UCSD-AML1 (cell line): ENCODE measurements around the gene DUS1L.

Experiments used
- DNase-seq: peaks from one replicate; lab custom pipeline; 2025; ENCODE audit not compliant: unreplicated experiment; lab: John Stamatoyannopoulos, UW

Gene DUS1L

DNA sequence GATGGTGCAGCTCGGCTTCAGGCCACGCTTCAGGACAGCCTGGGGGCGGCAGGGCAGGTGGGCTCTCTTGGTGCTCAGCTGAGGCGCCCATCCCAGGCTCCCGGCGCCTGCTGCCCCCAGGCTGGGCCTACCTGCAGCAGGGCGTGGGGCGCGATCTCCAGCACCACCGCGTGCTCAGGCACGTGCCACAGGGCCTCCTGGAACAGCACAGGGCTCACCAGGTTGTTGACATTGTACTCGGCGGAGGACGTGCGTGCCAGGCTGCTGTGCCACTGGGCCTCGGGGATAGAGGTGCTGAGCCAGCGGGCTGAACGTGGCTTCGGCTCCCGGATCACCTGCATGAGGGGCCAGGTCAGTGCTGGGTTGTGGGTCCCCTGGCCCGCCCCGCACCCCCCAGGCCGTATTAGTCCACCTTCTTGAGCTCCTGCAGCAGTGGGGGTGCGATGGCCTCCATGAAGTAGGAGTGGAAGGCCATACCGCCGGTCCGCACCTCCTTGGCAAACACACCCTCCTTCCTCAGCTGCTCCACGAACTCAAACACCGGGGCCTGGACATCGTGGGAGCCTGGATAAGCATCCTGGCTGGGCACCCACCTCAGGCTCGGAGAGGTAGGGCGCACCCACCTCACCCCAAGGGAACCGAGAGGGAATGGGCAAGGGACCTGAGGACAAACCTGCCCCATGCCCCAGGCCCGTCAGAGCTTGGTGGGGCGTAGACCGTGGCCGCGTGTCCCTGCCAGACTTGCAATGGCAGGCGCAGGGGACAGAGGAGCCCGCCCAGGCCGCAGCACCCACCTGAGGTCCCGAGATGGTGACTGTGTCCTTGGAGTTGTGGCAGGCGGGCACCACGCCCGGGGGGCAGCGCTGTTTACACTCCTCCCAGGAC, 23.5 kb upstream of the DUS1L start:
- no peak for DNase-seq

DNA sequence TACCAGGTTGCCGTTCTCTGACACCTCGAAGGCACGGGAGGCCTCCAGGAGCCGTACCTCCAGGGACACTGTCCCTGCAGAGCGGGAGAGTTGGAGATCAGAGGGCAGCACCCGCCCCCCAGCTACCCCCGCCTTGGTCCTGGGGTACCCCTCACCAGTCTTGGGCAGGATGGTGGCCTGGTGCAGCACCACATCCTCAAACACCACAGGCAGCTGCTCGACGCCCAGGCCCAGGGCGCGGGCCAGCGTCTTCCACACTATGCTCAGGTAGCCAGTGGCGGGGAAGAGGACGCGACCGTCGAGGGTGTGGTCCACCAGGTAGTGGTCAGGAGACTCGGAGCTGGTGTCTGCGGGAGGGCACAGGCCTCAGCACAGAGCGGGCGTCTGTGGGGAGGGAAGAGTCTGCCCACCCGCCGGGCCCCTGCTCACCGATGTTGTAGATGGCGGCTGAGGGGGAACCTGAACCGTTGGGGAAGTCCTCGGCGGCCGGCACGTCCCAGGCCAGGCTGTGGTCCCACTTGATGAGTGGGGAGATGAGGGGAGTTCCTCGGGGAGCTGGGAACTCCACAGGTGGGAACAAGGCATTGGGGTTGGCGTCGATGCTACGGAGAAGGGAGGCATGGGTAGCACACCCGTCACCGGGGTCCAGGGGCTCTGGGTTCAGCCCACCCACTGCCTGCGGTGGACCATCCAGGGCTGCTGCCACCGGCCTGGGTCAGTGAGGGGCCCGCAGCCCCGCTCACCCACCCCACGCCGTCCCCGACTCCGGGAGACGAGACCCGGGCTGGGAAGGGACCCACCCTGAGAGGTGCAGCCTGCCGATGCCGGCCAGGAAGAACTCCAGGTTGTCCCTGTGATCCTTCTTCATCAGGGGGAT, 22.6 kb upstream of the DUS1L start:
- DNase-seq = no peak

DNA sequence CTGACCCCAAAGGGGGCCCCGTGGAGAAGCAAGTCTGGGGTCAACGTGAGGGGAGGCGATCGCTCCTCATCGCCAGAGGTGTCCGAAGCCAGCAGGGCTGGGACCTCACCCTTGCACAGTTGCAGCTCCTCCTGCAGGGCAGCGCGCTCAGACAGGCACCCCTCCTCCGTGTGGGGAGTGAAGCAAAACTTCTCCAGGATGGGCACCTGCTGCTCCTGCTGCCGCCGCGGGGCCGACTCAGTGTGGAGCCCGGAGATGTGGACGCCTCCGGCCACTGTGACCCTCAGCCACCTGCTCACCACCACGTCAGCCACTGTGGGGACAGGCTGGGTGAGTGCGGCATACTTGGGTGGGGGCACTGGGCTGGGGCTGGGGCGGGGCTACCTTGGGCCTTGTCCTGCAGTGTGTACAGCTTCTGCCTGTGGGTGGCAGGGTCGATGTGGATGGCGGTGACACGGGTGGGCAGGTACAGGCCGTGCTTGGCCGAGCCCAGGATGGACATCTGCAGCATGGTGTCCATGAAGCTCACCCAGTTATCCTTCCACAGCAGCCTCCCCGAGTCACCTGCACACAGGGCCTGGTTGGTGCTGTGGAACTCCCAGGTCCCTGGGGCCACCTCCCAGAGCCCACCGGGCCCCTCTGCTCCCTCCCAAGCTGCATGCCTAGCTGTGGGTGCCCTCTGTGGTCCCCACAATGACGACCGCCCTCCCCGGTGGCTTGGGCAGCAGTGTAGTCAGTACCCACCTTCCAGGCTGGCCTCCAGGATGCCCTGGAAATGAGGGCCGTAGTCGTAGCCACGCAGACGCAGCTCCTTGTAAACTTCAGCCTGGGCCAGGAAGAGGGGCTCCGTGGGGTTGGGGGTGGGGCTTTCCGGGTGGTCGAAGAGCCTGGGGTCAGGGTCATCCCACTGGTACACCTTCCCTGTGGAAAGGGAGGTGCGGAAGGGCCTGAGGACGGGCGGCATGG, 21.6 kb upstream of the DUS1L start:
- DNase-seq = no peak

DNA sequence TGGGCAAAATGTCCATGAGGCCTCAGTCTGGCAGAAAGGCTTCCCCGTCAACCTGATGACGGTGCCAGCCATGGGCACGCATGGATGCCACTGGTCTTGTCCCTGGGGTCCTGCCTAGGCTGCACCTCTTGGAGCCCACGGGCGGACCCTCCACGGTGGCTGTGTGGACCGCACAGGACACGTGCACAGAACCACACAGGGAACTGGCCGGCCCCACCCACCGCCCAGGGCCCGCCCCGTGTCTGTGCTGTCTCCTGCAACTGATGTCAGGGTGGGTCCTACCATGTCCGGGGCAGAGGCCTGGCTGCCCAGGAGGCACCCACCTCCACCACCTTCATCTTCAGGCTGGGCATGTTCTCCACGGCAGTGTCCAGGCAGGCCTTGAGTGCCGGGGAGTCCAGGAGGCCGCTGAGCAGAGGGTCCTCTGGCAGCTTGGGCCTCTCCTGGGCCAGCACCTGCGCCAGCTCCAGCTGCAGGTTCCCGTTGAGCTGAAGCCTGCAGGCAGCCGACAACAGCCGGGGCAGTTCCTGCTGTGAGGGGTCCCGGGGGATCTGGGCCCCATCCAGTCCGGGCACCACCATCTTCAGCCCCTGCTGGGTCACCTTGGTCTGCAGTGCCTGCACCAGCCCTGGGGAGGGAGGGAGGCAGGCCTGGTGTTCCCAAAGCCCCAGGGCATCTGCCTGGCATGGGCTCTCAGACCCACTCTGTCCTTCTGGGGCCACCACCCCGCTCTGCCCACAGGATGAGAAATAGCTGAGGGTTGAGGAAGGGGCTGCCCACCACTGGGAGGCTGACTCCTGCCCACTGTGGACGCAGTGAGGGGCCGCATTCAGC, 20.5 kb upstream of the DUS1L start:
- no peak for DNase-seq

DNA sequence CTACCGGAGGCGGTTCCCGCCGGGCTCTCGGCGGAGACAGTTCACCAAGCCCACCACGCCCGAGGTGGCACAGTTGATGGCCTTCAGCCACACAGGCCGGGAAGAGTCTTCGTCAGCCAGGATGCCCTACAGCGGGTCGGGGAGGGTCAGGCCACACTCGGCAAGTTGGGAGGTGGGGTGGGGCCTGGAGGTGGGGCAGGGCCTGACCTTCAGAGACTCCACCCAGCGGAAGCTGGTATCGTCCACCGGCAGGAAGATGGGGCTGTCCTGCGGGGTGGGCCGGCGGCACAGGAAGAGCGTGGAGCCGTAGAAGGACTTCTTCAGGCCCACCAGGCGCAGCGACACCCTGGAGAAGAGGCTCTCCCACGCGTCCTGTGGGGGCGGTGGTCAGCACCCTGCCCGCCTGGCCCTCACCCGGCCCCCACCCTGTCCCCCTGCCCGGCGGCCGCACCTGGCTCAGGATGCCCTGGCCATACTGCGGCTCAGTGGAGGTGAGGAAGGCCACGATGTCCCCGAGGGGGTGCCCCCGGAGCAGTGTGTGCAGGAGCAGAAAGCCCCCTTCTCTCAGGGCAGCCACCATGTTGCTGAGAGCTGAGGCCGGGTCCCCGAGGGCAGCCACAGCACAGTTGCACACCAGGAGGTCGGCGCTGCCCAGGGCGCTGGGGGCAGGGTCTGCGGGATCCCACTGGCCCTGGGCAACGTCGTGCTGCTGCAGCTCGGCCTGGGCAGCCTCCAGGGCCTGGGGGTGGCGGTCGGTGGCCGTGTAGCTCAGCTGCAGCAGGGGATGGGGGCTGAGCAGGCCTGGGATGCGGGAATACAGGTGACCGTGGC, 19.6 kb upstream of the DUS1L start:
- DNase-seq = no peak

DNA sequence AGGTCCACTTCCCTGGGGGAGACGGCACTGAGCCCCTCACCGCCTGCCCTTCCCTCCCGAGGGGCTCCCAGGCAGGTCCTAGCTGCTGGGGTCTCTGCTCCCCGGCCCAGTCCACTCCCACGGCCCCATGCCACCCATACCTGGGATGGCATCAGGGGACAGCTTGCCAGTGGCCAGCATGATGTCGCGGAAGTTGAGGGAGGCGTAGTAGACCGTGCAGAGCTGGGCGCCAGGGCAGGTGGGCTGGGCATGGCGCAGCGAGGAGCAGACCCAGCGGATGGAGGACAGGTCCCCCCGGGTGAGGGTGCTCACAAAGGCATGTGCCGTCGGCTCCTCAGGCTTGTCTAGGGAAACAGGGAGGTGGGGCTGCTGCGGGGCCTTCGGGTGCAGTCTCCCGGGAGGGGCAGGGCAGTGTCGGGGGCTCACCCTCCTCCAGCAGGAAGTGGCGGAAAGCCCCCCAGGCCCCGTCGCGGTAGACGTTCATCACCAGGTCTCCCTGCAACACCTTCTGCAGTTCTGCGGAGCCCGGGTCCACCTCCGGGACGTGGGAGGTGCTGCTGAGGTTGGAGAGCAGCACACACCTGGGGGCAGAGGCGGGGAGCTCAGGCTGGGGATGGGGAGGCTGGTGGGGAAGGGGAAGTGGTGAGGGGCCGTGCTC, 18.9 kb upstream of the DUS1L start:
- no peak for DNase-seq

DNA sequence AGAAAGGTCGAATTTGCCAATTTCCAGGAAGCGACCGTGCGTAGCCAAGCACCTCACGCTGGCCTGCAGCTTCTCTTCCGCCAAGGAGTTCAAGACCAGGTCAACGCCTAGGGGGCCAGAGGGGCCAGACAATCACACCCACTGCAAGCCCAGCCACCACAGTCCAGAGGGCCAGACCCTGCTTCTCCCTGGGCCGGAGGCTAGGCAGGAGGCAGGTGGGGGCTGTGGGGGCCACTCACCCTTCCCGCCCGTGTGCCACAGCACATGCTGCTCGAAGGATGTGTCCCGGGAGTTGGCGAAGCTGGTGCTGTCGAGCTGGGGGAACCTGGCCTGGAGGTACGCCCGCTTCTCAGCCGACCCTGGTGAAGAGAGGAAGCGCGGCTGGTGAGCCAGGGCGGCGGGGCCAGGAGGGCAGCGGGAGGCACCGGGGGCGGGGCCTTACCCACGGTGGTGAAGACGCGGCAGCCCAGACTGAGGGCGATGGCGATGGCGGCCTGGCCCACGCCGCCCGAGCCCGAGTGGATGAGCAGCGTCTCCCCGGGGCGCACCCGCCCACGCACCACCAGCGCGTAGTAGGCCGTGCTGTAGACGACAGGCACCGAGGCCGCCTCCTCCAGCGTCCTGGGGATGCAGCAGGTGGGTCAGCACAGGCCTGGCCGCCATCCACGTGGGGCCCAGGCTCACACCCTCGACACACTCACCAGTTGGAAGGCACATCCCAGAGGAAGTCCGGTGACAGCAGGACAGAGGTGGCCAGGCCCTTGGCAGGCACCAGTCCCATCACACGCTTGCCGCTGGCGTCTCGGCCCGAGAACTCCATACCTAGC, 18.1 kb upstream of the DUS1L start:
- DNase-seq = no peak

DNA sequence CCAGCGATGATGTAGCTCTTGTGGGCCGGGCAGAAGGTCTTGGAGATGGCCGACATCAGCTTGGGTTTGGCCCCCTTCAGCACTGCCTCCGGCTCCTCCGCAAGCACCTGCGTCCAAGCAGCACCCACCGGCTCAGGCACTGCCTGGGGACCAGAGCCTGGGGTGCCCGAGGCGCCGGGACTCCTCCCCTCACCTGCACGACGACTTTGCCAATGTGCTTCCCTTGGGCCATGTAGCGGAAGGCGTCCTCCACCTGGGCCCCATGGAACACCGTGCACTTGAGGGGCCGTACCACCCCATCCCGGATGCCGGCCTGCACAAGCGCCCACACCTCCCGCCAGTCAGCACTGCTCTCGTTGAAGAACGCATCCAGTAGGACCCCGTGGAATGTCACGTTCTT, 17.4 kb upstream of the DUS1L start:
- DNase-seq = no peak

DNA sequence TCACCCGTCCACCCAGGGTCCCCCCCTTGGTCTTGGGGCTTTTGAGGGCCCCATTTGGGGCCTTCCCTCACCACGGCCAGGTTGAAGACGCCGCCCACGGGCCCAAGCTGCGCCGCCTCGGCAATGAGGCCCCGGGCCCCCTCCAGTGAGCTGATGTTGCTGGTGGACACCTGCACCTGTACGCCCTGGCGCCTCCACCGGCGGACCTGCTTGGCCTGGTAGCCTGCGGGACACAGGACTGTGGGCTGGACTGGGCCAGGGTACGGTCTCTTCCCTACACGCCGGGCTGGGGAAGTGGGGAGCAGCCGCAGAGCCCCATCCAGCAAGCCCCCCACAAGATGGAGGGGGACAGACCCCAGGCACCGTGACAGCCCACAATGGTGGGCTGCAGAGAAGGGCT, 16.9 kb upstream of the DUS1L start:
- DNase-seq = no peak

DNA sequence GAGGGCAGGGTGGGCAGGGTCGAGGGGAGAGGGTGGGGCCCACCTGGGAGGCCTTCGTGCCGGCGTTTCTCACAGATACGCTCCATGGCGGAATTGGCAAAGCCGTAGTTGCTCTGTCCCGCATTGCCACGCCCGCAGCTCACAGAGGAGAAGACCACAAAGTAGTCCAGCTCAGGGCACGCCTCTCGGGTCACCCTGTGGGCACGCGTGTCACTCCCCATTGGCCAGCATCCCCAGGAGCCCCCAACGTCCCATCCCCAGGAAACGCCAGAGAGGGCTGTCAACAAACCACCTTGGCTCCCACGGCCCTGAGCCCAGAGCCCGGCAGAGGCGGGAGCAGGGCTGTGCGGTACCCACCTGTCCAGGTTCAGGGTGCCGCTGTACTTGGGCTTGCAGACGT, 16.4 kb upstream of the DUS1L start:
- no peak for DNase-seq

DNA sequence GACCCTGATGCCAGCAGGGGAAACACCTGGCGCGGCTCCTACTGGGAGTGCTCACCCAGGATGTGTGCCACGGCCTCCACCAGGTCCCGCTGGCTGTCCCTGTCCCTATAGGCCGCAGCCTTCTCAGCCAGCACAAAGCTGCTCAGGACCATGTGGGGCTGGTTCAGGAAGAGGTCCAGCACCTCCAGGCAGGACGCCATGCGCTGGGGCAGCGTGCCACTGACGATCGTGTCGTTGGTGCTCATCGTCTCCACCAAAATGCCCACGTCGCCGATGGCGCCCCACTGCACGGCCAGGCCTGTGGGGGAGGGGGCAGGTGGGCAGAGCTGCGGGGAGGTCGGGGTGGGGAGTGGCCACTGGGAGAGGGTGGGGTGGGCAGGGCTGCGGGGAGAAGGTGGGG, 15.9 kb upstream of the DUS1L start:
- no peak for DNase-seq

DNA sequence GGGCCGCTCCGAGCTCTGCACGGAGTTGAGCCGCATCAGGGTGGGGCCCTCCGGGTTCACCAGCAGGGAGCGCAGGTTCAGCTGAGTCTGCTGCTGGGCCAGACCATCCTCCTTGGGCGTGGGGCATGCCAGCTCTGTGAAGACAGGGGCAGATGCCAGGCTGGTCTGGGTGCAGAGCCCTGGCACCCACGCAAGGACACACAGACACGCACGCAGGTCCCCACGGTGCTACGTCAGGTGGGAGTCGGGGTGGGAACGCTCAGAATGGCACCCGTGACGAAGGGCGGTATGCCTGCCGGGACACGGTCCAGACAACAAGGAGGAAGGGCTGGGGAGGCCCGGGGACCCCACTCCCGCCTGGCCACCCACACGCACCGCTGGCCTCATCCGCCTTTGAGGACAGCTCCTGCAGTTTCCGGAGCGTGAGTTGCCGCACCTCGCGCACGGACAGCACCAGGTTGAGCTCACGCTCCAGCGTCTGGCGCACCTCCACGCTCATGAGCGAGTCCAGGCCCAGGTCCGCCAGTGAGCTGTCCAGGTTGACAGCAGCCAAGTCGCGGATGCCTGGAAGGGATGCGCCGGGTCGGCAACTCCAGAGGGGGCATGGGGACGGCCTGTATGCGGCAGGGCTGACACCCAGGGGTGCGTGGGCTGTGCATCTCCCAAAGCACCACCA, 15.3 kb upstream of the DUS1L start:
- DNase-seq = no peak

DNA sequence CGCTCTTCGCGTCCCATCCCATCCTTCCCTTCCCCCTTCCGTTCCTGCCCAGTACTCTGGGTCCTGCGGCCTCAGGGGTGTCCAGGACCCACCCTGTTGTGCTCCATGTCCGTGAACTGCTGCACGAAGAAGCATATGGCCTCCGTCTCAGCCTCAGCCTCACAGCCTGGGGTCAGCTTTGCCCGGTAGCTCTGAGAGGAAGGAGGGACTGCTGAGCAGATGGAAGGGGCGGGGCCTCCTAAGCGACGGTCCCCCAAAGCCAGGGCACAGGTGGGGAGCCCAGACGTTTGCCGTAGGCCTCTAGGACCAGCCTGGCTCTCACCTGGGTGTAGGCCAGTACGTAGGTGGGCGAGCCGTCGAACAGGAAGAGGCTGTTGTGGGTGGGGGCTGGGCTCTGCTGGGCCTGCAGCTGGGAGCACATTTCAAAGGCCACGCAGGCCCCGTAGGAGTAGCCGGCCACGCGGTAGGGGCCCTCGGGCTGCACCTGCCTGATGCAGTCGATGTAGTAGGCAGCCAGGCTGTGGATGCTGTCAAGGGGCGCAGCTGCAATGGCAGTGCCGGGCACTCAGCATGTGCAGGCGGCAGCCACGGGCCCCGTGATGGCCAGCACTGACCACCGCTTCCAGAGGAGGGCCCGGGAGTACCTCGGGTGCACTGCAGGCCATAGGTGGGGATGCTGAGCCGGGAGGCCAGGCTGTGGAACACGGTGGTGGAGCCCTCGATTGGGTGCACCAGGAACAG, 14.6 kb upstream of the DUS1L start:
- no peak for DNase-seq

DNA sequence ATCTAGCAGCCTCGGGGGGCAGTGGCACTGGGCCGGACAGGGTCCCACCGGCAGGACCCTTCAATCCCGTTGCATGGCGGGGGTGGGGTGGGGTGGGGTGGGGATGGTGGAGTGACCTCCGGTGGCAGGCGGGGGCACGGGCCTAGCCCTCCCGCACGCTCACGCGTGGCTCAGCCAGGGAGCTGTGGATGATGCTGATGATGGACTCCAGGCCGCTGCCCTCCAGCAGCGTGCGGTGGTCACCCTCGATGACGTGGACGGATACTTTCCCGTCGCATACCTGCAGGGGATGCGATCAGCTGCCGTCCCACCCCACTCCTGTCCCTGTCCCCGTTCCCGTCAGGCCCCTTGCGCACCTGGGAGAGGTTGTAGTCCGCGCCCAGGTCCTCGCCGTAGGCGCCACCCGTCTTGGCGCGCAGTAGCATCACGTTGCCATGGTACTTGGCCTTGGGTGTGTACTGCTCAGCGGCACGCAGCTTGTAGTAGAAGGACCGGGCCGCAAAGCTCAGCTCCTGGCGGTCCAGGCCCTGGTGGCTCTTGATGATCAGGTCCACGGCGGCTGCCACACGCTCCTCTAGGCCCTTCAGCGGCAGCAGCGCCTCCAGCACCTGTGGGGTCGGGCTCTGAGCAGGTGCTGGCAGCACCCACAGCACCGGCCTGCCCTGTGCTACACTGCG, 13.5 kb upstream of the DUS1L start:
- DNase-seq = no peak

DNA sequence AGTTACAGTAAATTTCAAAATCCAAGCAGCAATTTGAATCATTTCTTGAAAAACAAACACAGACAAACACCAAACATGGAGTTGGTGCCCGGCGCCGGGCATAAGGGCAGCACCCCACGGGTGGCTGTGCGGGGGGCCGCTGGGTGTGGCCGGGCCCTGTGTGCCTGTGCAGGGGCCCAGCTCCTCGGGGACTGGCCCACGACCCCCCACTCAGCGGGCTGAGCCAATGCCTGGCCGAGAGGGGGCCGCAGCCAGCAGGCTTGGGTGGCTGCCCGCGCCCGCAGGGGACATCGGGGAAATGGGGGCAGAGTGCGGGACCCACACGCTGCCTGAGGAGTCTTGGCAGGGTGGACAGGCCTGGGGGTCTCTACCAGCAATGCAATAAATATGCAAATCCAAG, 12.8 kb upstream of the DUS1L start:
- no peak for DNase-seq
